ENCODE results near the gene UXT.

- TF ChIP-seq CTCF (tag by site-specific recombination; IDR thresholded peaks at IDR 0.05) (no peak), ZNF530 (tag by site-specific recombination; IDR thresholded peaks at IDR 0.05; ENCODE audit: low read depth) (no peak), ZFP37 (tag by site-specific recombination; IDR thresholded peaks at IDR 0.05) (no peak), HOXC10 (CRISPR knock-in tag; IDR thresholded peaks at IDR 0.05) (no peak)
These were observed 25.0 kb downstream of the UXT start for GRCh38 chrX:47633689-47634590.
